NCI-H2029 treated with DMSO at 0.1 percent for 48 hours (cell line): ENCODE results near the gene STXBP5L.
"Not testable (repeated sequence)": the region's sequence is repeated elsewhere in the genome, so short reads cannot be mapped to it uniquely, and the experiment has no call there.

Experiments used
- DNase-seq: peaks from one replicate; lab custom pipeline; 2025; lab: John Stamatoyannopoulos, UW

The STXBP5L gene

GRCh38 chr3:121018917-121019321, 110.9 kb downstream of the STXBP5L start:
- no peak for DNase-seq

DNA sequence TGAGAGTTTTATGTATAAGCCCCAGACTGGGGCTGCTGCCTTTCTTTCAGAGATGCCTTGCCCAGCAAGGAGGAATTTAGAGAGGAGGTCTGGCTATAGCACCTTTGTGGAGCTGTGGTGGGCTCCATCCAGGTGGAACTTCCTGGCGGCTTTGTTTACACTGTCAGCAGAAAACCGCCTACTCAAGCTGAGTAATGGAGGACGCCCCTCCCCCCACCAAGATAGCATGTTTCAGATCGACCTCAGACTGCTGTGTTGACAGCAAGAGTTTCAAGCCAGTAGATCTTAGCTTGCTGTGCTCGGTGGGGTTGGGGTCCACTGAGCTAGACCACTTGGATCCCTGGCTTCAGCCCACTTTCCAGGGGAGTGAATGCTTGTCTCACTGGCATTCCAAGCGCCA, 155.6 kb downstream of the STXBP5L start:
- DNase-seq, result no peak

- DNase-seq, result no peak
Observed at GRCh38 chr3:121064121-121064520, 156.1 kb downstream of the STXBP5L start.

DNA sequence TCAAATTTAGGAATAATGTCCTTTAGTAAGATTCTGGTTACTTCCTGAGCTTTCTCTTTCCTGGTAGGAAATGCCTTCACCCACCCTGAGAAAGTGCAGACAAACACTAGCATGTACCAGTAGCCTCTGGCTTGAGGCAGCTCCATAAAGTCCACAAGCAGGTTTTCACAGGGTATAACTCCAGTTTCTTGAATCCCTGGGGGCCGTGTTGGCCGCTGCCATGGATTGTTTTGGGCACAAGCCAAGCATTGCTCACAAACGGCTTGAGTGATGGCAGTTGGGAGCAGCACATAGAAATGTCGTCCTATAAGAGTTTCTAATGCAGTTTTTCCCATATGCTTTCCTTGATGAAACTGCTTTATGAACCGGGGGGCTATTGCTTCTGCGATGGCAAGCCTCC, 164.1 kb downstream of the STXBP5L start:
- DNase-seq, result no peak

GRCh38 chr3:121073011-121073410, 165.0 kb downstream of the STXBP5L start:
- no peak for DNase-seq

DNA sequence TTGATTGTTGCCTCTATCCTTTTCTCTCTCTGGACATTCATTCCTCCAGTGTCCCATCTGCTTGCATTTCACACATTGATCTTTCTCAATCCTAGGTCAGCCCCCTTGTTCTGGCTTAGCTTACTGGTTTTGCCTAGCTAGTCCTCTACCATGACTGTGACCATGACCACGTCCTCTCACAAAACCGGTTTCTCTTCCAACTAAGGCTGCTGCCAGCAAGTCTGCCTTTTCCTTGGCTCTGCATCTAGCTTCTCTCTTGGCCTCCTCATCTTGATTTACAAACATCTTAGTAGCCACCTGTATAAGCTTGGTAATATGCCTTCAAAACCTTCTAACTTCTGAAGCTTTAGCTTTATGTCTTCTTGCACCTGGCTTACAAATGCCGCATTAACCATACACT, 167.2 kb downstream of the STXBP5L start:
- DNase-seq, result no peak

DNA sequence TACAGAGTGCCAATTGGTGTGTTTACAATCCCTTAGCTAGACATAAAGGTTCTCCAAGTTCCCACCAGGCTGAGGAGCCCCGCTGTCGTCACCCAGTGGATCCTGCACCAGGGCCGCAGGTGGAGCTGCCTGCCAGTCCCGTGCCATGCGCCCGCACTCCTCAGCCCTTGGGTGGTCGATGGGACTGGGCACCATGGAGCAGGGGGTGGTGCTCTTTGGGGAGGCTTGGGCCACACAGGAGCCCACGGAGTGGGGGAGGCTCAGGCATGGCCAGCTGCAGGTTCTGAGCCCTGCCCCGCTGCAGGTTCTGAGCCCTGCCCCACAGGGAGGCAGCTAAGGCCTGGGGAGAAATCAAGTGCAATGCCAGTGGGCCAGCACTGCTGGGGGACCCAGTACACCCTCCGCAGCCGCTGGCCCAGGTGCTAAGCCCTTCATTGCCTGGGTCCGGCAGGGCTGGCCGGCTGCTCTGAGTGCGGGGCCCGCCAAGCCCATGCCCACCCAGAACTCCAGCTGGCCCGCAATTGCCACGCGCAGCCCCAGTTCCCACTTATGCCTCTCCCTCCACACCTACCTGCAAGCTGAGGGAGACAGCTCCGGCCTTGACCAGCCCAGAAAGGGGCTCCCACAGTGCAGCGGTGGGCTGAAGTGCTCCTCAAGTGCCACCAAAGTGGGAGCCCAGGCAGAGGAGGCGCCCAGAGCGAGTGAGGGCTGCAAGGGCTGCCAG, 170.5 kb downstream of the STXBP5L start:
- not testable (repeated sequence) for DNase-seq

GRCh38 chr3:121096953-121097352, 188.9 kb downstream of the STXBP5L start:
- DNase-seq, result no peak

- DNase-seq, result not testable (repeated sequence)
Observed at GRCh38 chr3:121111086-121111485, 203.1 kb downstream of the STXBP5L start.

DNA sequence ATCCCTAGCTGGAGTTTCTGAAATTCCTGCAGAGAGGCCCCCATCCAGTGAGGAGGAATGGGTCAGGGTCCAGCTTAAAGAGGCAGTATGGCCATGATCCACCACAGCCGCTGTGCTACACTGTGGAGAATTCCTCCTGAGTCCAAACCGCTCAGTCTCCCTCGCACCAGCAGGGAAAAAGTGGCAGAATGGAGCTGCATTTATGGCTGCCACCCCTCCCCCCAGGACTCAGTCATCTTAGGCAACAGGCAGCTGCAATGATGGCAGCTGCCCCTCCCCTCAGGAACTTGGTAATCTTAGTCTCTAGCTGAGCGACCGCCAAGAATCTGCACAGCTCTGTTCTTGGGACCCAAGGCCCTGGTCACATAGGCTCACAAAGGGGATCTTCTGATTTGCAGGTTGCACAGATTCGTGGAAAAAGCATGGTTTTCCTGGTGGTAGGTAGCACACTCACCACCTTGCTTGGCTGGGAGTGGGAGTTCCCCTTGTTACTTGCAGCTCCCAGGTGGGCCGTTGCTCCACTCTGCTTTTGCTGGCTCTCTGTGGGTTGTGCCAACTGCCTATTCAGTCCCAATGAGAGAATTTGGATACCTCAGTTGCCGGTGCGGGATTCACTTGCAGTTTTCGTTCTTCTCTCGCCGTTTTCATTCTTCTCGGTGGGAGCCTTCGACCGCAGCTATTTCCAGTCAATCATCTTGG, 204.1 kb downstream of the STXBP5L start:
- DNase-seq, result no peak

GRCh38 chr3:121126033-121126706, 218.2 kb downstream of the STXBP5L start:
- no peak for DNase-seq

GRCh38 chr3:121126707-121127035, 218.7 kb downstream of the STXBP5L start:
- no peak for DNase-seq

DNA sequence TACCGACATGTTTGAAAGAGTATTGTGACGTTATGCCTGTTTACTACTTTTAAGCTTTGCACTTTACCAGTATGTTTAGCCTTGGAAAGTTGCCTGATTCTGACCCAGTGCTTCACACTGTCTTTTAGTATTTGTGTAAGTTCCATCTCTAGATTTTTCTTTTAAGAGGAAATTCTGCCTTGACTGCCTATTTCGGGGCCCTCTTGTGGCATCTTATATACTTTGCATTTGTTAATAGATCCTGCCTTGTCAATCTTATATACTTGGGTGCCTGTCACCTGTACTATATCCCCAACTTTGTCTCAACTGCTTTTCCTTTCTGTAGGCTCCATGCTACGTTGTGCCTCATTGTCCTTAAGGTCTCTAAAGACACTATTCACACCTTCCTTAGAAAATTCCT, 244.6 kb downstream of the STXBP5L start:
- no peak for DNase-seq

DNA sequence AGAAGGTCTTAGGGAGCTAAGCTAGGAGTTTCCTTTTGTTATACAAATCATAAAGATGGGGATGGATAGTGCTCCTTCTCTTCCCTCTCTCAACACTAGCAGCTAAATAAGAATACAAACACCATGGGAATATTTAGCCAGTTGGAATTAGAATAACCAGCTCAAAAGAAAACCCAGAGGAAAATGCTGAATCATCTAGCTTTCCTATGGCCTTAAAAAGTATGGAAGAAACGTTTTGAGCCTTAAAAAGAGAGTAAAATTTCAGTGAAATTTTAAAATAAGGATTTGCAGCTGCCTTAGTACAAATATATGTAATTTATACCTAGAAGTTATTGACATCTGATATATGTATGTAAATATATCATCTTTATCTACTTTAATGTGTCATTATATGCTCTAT, 245.8 kb downstream of the STXBP5L start:
- no peak for DNase-seq

DNA sequence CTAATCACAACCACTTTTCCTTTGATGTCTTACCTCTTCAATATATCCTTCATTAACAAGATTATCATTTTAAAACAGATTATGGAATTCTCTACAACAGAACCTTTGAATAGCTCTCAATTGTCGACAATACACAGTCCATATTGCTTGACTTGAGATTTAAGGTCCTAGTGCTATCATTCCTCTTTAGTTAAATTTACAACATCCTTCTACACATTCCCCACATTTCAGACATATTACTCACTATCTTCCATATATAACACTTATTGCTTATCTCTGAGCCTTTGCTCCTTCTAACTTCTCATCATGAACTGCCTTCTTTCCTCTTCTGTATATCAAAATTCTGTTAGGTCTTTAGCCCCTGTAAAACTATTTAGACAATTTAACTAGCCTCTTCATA, 247.0 kb downstream of the STXBP5L start:
- DNase-seq, result no peak

- no peak for DNase-seq
Observed at GRCh38 chr3:121165397-121165837, 257.4 kb downstream of the STXBP5L start.

GRCh38 chr3:121167374-121168139, 259.6 kb downstream of the STXBP5L start:
- no peak for DNase-seq

- no peak for DNase-seq
Observed at GRCh38 chr3:121175083-121175482, 267.1 kb downstream of the STXBP5L start.

DNA sequence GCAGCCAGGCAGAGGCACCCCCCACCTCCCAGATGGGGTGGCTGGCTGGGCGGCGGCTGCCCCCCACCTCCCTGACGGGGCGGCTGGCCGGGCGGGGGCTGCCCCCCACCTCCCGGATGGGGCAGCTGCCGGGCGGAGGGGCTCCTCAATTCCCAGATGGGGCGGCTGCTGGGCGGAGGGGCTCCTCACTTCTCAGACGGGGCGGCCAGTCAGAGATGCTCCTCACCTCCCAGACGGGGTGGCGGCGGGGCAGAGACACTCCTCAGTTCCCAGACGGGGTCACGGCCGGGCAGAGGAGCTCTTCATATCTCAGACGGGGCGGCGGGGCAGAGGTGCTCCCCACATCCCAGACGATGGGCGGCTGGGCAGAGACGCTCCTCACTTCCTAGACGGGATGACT, 282.6 kb downstream of the STXBP5L start:
- DNase-seq, result not testable (repeated sequence)

DNA sequence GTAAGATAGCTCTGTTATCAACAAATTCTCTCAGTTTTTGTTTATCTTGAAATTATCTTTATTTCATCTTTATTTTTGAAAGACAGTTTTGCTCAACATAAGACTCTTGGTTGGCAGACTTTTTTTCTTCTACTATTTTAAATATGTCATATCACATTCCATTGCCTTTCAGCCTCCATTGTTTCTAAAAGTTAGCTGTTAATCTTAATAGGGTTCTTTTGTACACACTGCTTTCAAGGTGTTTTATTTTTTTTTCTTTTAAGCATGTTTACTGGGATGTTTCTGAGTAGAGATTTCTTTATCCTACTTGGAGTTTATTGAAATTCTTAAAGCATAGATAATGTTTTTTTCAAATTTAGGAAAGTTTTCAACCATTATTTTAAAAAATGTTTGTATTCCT, 294.6 kb downstream of the STXBP5L start:
- no peak for DNase-seq

- no peak for DNase-seq
Observed at GRCh38 chr3:121223116-121223515, 315.1 kb downstream of the STXBP5L start.

- DNase-seq, result no peak
Observed at GRCh38 chr3:121228971-121229370, 321.0 kb downstream of the STXBP5L start.
